Nephron (organoid): Measurements from ENCODE around the gene CSGALNACT2.

Experiments used
- H3K27ac Mint-ChIP-seq, 3 experiments: 2 replicates each; pipeline ENCODE4 v1.8.0; 2020; ENCODE audit warnings: mixed read lengths in 3 of 3, mild to moderate bottlenecking in 2 of 3, moderate library complexity in 1 of 3
- H3K27me3 Mint-ChIP-seq: 2 replicates; pipeline ENCODE4 v1.8.0; 2021; ENCODE audit warnings: low read depth, mild to moderate bottlenecking, moderate library complexity, mixed read lengths
- H3K36me3 Mint-ChIP-seq: 2 replicates; pipeline ENCODE4 v1.8.0; 2020; ENCODE audit warnings: low read depth, mixed read lengths
- H3K4me1 Mint-ChIP-seq: 2 replicates; pipeline ENCODE4 v1.8.0; 2020; ENCODE audit warnings: mixed read lengths
- H3K4me3 Mint-ChIP-seq, 3 experiments: 2 replicates each; pipeline ENCODE4 v1.8.0; 2020; ENCODE audit warnings: mild to moderate bottlenecking in 3 of 3, mixed read lengths in 3 of 3, moderate library complexity in 2 of 3
- H3K9me3 Mint-ChIP-seq: 2 replicates; pipeline ENCODE4 v1.8.0; 2020; ENCODE audit warnings: mixed read lengths
- TF ChIP-seq, protein P1 (sequence below), 3 experiments: fragments of 200-600 bp; sonication (generic); IDR thresholded peaks; one replicate each; pipeline ENCODE4 v1.5.0; 2021; ENCODE audit warnings: antibody characterized with exemption in 3 of 3; ENCODE audit not compliant: unreplicated experiment in 3 of 3

The CSGALNACT2 gene

DNA sequence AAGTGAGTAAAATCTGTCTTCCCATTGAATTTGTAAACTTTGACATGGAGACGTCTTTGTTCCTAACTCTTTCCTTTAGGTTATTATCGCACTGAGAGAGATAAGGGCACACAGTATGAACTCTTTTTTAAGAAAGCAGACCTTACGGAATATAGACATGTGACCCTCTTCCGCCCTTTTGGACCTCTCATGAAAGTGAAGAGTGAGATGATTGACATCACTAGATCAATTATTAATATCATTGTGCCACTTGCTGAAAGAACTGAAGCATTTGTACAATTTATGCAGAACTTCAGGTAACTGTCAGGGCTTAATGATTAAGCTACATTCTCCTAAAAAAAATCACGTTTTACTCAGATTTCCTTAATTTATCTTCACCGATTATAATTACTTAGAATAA lies 20.4 kb downstream of the CSGALNACT2 start:
- Mint-ChIP-seq H3K9me3 (no peaks in the 10 kb centered on the region), H3K36me3 (peaks cover 22% of the 10 kb centered on the region), H3K27ac (no peak overlapping the region), H3K27me3 (no peaks in the 10 kb centered on the region), H3K4me3 (no peak overlapping the region), H3K4me1 (peaks cover 50% of the 10 kb centered on the region)
- TF ChIP-seq, protein P1, sequence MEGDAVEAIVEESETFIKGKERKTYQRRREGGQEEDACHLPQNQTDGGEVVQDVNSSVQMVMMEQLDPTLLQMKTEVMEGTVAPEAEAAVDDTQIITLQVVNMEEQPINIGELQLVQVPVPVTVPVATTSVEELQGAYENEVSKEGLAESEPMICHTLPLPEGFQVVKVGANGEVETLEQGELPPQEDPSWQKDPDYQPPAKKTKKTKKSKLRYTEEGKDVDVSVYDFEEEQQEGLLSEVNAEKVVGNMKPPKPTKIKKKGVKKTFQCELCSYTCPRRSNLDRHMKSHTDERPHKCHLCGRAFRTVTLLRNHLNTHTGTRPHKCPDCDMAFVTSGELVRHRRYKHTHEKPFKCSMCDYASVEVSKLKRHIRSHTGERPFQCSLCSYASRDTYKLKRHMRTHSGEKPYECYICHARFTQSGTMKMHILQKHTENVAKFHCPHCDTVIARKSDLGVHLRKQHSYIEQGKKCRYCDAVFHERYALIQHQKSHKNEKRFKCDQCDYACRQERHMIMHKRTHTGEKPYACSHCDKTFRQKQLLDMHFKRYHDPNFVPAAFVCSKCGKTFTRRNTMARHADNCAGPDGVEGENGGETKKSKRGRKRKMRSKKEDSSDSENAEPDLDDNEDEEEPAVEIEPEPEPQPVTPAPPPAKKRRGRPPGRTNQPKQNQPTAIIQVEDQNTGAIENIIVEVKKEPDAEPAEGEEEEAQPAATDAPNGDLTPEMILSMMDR (IDR thresholded peaks at IDR 0.05; ENCODE audit: unreplicated experiment in 3 of 3): no peak

DNA sequence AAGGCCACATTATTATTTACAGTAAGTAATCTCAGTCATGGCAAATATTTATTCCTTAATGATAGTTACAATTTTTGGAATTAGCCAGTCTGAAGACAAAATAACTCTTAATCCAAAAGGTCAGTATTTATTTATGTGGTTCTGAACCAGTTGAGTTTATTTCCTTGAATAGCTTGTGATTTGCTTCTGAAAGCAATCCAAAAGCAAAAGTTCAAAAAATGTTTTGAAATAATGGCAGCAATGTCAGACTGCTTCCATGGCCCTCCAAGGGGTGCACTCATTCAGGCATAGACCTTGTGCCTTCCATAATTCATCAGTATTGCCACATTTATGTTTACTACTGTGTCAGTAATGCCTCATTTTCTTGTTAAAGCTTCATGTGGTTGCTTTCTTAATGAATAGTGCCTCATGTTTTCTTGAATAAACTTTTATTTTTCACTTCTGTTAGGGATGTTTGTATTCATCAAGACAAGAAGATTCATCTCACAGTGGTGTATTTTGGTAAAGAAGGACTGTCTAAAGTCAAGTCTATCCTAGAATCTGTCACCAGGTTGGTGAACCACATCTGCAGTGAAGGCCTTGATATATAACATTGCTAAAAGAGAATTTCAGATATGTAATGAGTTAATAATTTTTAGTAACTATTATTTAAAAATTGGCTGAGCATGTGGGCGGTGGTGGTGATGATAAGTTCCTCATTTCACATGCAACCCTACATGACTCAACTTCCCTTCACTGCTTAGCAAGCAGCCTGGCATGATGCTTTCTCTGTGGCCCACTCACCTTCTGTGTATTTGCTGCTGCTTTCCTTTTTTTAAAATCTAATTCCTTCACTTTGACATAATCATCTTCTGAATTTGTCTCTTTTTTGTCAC lies 22.0 kb downstream of the CSGALNACT2 start:
- H3K4me3 Mint-ChIP-seq: no peak overlapping the region
- TF ChIP-seq, protein P1 (IDR thresholded peaks at IDR 0.05; ENCODE audit: unreplicated experiment in 3 of 3): no peak
- H3K9me3 Mint-ChIP-seq: no peaks in the 10 kb centered on the region
- peaks cover 22% of the 10 kb centered on the region for H3K36me3 Mint-ChIP-seq
- H3K27ac Mint-ChIP-seq: peak overlapping the region in 1 of 3 experiments; percentile 62
- no peaks in the 10 kb centered on the region for H3K27me3 Mint-ChIP-seq
- peaks cover 43% of the 10 kb centered on the region for H3K4me1 Mint-ChIP-seq

DNA sequence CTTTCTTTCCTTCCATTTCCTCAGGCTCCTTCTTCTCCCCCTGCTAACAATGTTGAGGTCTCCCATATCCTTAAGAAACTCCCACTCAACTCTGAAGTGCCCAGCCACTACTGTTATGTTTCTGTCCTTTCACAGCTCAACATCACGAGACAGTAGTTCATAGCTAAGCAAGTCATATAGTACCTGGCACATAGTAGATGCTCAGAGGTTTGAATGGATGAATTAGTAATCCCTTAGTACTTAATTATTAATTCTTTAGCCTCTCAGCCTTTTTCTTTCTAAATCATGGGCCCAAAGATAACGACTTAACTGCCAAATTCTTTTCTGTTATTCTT lies 22.6 kb downstream of the CSGALNACT2 start:
- TF ChIP-seq, protein P1 (IDR thresholded peaks at IDR 0.05; ENCODE audit: unreplicated experiment in 3 of 3): no peak
- H3K4me1 Mint-ChIP-seq: peaks cover 36% of the 10 kb centered on the region
- H3K9me3 Mint-ChIP-seq: no peaks in the 10 kb centered on the region
- H3K36me3 Mint-ChIP-seq: peaks cover 22% of the 10 kb centered on the region
- H3K27ac Mint-ChIP-seq: peak overlapping the region in 1 of 3 experiments; percentile 62
- H3K4me3 Mint-ChIP-seq: no peak overlapping the region
- no peaks in the 10 kb centered on the region for H3K27me3 Mint-ChIP-seq

DNA sequence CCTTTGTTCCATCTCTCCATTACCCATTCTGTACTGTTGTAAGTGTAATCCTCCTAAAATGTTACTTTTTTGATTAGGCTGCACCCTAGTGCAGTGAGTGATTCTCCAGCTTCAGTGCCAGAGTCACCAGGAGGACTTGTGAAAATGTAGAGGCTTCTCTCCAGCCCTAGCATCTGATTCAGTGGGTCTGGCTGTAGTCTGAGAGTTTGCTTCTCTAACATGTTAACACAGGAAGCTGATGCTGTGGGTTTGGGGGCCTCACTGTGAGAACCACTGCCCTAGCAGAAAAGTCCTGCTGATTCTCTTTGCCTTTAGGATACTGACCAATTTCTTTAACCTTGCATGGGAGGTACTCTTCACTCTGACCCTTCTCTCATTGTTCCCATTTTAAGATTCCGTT lies 24.4 kb downstream of the CSGALNACT2 start:
- H3K36me3 Mint-ChIP-seq: peaks cover 22% of the 10 kb centered on the region
- H3K27me3 Mint-ChIP-seq: no peaks in the 10 kb centered on the region
- H3K4me1 Mint-ChIP-seq: peaks cover 21% of the 10 kb centered on the region
- TF ChIP-seq, protein P1 (IDR thresholded peaks at IDR 0.05; ENCODE audit: unreplicated experiment in 3 of 3): no peak
- H3K27ac Mint-ChIP-seq: no peak overlapping the region
- no peaks in the 10 kb centered on the region for H3K9me3 Mint-ChIP-seq
- no peak overlapping the region for H3K4me3 Mint-ChIP-seq

DNA sequence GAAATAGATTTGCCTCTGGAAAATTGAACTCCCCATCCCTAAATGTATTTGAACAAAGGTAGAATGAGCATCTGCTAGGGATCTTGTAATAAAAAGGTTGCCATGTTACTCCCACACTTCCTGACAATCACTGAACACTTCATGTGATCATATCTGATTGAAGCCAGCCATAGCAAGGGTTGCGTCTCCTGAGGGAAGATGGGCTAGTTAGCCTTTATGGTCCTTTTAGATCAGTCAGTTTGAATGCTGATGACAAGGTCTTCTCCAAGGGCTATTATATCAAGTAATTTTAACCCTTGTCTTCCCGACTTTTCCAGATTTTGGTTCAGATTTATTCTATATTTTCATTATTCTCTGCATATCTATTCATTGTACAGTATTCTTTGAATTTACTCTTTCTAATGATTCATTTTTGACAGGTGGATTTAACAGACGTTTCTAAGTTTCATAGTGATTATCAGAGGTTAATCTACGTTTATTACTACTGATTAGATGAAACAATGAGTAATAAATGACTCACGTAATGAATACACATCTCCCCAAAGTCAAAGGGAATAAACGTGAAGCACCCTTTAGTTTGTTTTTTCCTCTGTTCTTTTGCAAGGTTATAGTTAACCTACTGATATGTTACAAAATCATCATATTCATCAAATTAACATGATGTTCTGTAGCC lies 28.1 kb downstream of the CSGALNACT2 start:
- no peaks in the 10 kb centered on the region for H3K27me3 Mint-ChIP-seq
- no peak overlapping the region for H3K4me3 Mint-ChIP-seq
- TF ChIP-seq, protein P1 (IDR thresholded peaks at IDR 0.05; ENCODE audit: unreplicated experiment in 3 of 3): no peak
- H3K27ac Mint-ChIP-seq: no peak overlapping the region
- no peaks in the 10 kb centered on the region for H3K9me3 Mint-ChIP-seq
- H3K36me3 Mint-ChIP-seq: peaks cover 30% of the 10 kb centered on the region
- H3K4me1 Mint-ChIP-seq: peaks cover 12% of the 10 kb centered on the region
